ENCODE measurements around the gene RAB7A. TPM values are rescaled to one million over a fixed set of nuclear protein-coding genes. Genes with fewer than 3 reads are reported as not detected.

The RAB7A gene
- total RNA-seq, 1 donor from 2014 or later, result 278 TPM

DNA sequence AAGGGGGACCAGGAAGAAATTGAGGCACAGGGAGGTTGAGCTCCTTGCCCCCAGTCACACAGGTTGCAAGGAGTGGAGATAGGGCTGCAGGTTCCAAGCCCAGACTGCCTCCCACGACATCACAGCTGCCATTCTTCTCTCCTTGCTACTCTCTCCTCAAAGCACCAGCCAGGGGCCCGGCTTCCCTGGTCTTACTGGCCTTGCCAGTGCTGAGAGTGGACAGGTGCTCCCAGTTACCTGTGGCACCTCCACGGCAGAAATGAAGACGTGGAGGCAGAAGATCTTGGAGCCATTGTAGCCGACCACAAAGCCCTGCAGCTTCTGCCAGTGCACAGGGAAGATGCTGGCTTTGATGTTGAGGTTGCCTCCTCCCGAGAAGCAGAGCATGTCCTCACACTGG is 135.5 kb downstream of the RAB7A start:
- intact Hi-C loops (cut with DNase I), result no loop called here
- no peak for DNase-seq
- TF ChIP-seq, protein P1, sequence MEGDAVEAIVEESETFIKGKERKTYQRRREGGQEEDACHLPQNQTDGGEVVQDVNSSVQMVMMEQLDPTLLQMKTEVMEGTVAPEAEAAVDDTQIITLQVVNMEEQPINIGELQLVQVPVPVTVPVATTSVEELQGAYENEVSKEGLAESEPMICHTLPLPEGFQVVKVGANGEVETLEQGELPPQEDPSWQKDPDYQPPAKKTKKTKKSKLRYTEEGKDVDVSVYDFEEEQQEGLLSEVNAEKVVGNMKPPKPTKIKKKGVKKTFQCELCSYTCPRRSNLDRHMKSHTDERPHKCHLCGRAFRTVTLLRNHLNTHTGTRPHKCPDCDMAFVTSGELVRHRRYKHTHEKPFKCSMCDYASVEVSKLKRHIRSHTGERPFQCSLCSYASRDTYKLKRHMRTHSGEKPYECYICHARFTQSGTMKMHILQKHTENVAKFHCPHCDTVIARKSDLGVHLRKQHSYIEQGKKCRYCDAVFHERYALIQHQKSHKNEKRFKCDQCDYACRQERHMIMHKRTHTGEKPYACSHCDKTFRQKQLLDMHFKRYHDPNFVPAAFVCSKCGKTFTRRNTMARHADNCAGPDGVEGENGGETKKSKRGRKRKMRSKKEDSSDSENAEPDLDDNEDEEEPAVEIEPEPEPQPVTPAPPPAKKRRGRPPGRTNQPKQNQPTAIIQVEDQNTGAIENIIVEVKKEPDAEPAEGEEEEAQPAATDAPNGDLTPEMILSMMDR (IDR thresholded peaks at IDR 0.05), result no peak
- Histone ChIP-seq H3K9me3 (peaks cover 30% of the 10 kb centered on the region), H3K4me3 (no peak overlapping the region), H3K27me3 (ENCODE audit: low read depth) (no peaks in the 10 kb centered on the region), H3K27ac (no peak overlapping the region), H3K36me3 (no peaks in the 10 kb centered on the region), H3K4me1 (peaks cover 5% of the 10 kb centered on the region)
- no peak for ATAC-seq

DNA sequence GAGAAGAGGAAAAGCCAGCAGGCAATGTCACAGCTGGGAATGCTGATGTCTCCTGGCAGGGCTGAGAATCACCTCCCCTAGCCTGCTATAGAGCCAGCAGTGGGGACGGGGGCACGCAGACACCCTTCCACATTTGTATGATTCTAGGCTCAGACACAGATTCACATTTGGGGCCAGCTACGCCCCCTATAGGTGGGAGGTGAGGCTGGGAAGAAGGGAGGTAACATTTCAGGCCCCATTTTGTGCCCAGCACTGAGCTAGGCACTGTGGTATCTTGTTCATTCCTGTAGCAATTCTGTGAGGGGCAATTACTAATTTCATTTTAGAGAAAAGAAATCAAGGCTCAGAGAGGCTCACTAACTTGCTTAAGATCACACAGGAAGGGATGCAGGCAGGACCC is 137.6 kb downstream of the RAB7A start:
- H3K4me1 ChIP-seq, result peaks cover 5% of the 10 kb centered on the region
- TF ChIP-seq, protein P1 (IDR thresholded peaks at IDR 0.05), result peak; percentile 25
- ATAC-seq, result no peak
- DNase-seq, result no peak
- H3K36me3 ChIP-seq, result no peaks in the 10 kb centered on the region
- H3K27me3 ChIP-seq (ENCODE audit: low read depth), result no peaks in the 10 kb centered on the region
- H3K27ac ChIP-seq, result no peak overlapping the region
- no peak overlapping the region for H3K4me3 ChIP-seq
- peaks cover 23% of the 10 kb centered on the region for H3K9me3 ChIP-seq
- intact Hi-C loops (cut with DNase I), result no loop called here

Other genes with a start within 250 kb of the RAB7A start
- 68.3 TPM for gene GATA2, start 233.0 kb upstream of the RAB7A start, total RNA-seq
- 198 TPM for gene RPN1, start 75.4 kb upstream of the RAB7A start, total RNA-seq
- gene ACAD9, start 153.4 kb downstream of the RAB7A start, total RNA-seq, result 38.0 TPM

Data from lower lobe of right lung (tissue), 2 donors.